Stomach (tissue), 9 donors: Measurements from ENCODE around the gene HOXB3. TPM values are rescaled to one million over a fixed set of nuclear protein-coding genes. Genes with fewer than 3 reads are reported as not detected.

Source experiments
- DNase-seq, 2 donors: peaks; one replicate each; pipeline versions ENCODE4 v3.0.0 to v3.0.0-alpha.2; 2013 to 2019
- H3K27ac ChIP-seq, 5 donors: fragments of 200-600 bp in 4 of 5; sonication (generic) in 4 of 5; one replicate each; pipeline ENCODE4 v1.5.1; 2013 to 2019; ENCODE audit warnings: mild to moderate bottlenecking in 1 of 5, moderate library complexity in 1 of 5
- H3K27me3 ChIP-seq, 3 donors: fragments of 200-600 bp; sonication (generic); one replicate each; pipeline ENCODE4 v1.5.1; 2017 to 2019; ENCODE audit warnings: mixed run types in 1 of 3
- H3K36me3 ChIP-seq, 4 donors: fragments of 200-600 bp; sonication (generic); 1 replicate in 3 of 4; 2 replicates in 1 of 4; pipeline ENCODE4 v1.5.1; 2016 to 2019
- H3K4me1 ChIP-seq, 4 donors: fragments of 200-600 bp; sonication (generic); one replicate each; pipeline ENCODE4 v1.5.1; 2016 to 2019
- H3K4me3 ChIP-seq, 4 donors: fragments of 200-600 bp; sonication (generic) in 3 of 4; one replicate each; pipeline ENCODE4 v1.5.1; 2016 to 2019; ENCODE audit warnings: mild to moderate bottlenecking in 1 of 4
- H3K9me3 ChIP-seq, 4 donors: fragments of 200-600 bp; sonication (generic); one replicate each; pipeline ENCODE4 v1.5.1; 2016 to 2019
- CTCF ChIP-seq, 7 experiments: fragments of 450-650 bp in 4 of 7; fragments of 200-600 bp in 3 of 7; sonication (generic) in 3 of 7; IDR thresholded peaks; one replicate each; pipeline ENCODE4 v1.5.1; 2016 to 2019; ENCODE audit warnings: antibody characterized with exemption in 7 of 7, control low read depth in 2 of 7, mild to moderate bottlenecking in 1 of 7
- EP300 ChIP-seq: sonication (generic); formaldehyde crosslinking; IDR thresholded peaks from one replicate; pipeline ENCODE4 v1.6.1; 2017; ENCODE audit warnings: antibody characterized with exemption
- POLR2A ChIP-seq, 4 donors: fragments of 450-650 bp; IDR thresholded peaks; one replicate each; pipeline ENCODE4 v1.6.1; 2016; ENCODE audit warnings: antibody characterized with exemption in 4 of 4, control low read depth in 2 of 4, mild to moderate bottlenecking in 1 of 4, moderate library complexity in 1 of 4
- POLR2AphosphoS5 ChIP-seq, 3 donors: sonication (generic); formaldehyde crosslinking; IDR thresholded peaks; one replicate each; pipeline ENCODE4 v1.6.1; 2016; ENCODE audit warnings: antibody characterized with exemption in 3 of 3
- WGBS, 5 donors: extraction: QIAGEN DNeasy Blood & Tissue Kit in 3 of 5; methylation state at CpG; one replicate each; pipeline versions ENCODE4 v1.1.5 to v1.1.7; 2013 to 2018; 5-methylcytosine and 5-hydroxymethylcytosine counted together
- intact Hi-C: fragments of 100-400 bp; cut with DNase I; formaldehyde crosslinking; loops from one replicate; pipeline ENCODE4 v1.15.1; 2023; ENCODE audit warnings: low total_unique reads
- polyA plus RNA-seq, 3 donors: library from polyadenylated mRNA; stranded (reverse); fragments of 200-250 nt; gene quantifications; one replicate each; pipeline ENCODE4 v1.2.3, GENCODE V29; 2013
- small RNA-seq, 4 donors: library from RNA; depleted of rRNA; stranded (forward); fragments of <200 nt; gene quantifications; one replicate each; pipeline ENCODE3, GENCODE V24; 2016
- total RNA-seq, 5 donors: library from RNA; depleted of rRNA; stranded (reverse); fragments of >200 nt; gene quantifications; one replicate each; pipeline versions ENCODE4 v1.1.0 to v1.2.3, GENCODE V29; 2014 to 2016
- donor health status: healthy with polysubstance abuse.
- donor health status: Bipolar disorder and iron deficiency.
- donor health status: healthy.

HOXB3 gene
- total and polyA plus RNA-seq, 8 donors = 2.8 to 77.6 (median 10.3) TPM

- TF ChIP-seq EP300 (no peak), CTCF (IDR thresholded peaks at IDR 0.05) (no peak), POLR2AphosphoS5 (IDR thresholded peaks at IDR 0.05) (no peak), POLR2A (IDR thresholded peaks at IDR 0.05) (no peak)
- H3K36me3 ChIP-seq = no peaks in the 10 kb centered on the region
- H3K27ac ChIP-seq = no peak overlapping the region
- H3K4me3 ChIP-seq = no peak overlapping the region
- intact Hi-C loops = no loop called here
- no peaks in the 10 kb centered on the region for H3K9me3 ChIP-seq
- WGBS, 5 donors = 85 to 98% (median 93%) methylated on average over 3 of the region's 3 CpGs
- H3K27me3 ChIP-seq = peaks cover 0 to 37% (median 0%) of the 10 kb centered on the region in 3 donors
- DNase-seq = no peak
- H3K4me1 ChIP-seq = peaks cover 0 to 24% (median 7%) of the 10 kb centered on the region in 4 donors
Measured at GRCh38 chr17:48499248-48499647, 90.8 kb downstream of the HOXB3 start.

Small RNA genes within 50 kb of the gene (small RNA-seq; reads per million reads assigned to genes)
- gene MIR196A1 = 0 reads per million in 4 donors

Other genes starting within 250 kb of the HOXB3 start
- 1 to 10 TPM in 3 of 5 donors, not detected in 2; 2.4 to 4.1 (median 3.2) TPM for gene SKAP1, start 160.0 kb downstream of the HOXB3 start, total RNA-seq
- gene SKAP1, start 160.0 kb downstream of the HOXB3 start, polyA plus RNA-seq = 1 to 10 TPM; 2.7 to 4.4 (median 3.2) TPM
- gene HOXB1, start 59.2 kb downstream of the HOXB3 start, total RNA-seq = not detected
- under 1 TPM in 1 of 3 donors, not detected in 2; 0.28 TPM for gene HOXB1, start 59.2 kb downstream of the HOXB3 start, polyA plus RNA-seq
- gene HOXB2, start 45.1 kb downstream of the HOXB3 start, total RNA-seq = 10 to 100 TPM in 3 of 5 donors, 1 to 10 TPM in 2; 6.7 to 83.0 (median 10.5) TPM
- 10 to 100 TPM; 11.3 to 22.2 (median 13.4) TPM for gene HOXB2, start 45.1 kb downstream of the HOXB3 start, polyA plus RNA-seq
- gene HOXB4, start 11.9 kb downstream of the HOXB3 start, total RNA-seq = 1 to 10 TPM in 1 of 5 donors, under 1 TPM in 2, not detected in 2; 0.45 to 5.1 (median 0.58) TPM
- gene HOXB4, start 11.9 kb downstream of the HOXB3 start, polyA plus RNA-seq = 1 to 10 TPM; 1.7 to 4.6 (median 2.6) TPM
- 10 to 100 TPM in 2 of 5 donors, under 1 TPM in 2, not detected in 1; 0.43 to 50.4 (median 6.2) TPM for gene HOXB5, start 3.5 kb upstream of the HOXB3 start, total RNA-seq
- 1 to 10 TPM; 2.2 to 2.7 (median 2.4) TPM for gene HOXB5, start 3.5 kb upstream of the HOXB3 start, polyA plus RNA-seq
- gene HOXB6, start 14.7 kb upstream of the HOXB3 start, total RNA-seq = 100 to 1,000 TPM in 1 of 5 donors, 10 to 100 TPM in 3, 1 to 10 TPM in 1; 4.2 to 150 (median 11.9) TPM
- 10 to 100 TPM in 1 of 3 donors, 1 to 10 TPM in 2; 5.7 to 10.2 (median 7.8) TPM for gene HOXB6, start 14.7 kb upstream of the HOXB3 start, polyA plus RNA-seq
- gene HOXB7, start 20.8 kb upstream of the HOXB3 start, total RNA-seq = 10 to 100 TPM in 1 of 5 donors, 1 to 10 TPM in 4; 1.8 to 16.5 (median 2.3) TPM
- gene HOXB7, start 20.8 kb upstream of the HOXB3 start, polyA plus RNA-seq = 1 to 10 TPM; 1.0 to 8.2 (median 2.8) TPM
- 10 to 100 TPM in 1 of 5 donors, 1 to 10 TPM in 4; 1.2 to 13.0 (median 1.5) TPM for gene HOXB8, start 25.1 kb upstream of the HOXB3 start, total RNA-seq
- gene HOXB8, start 25.1 kb upstream of the HOXB3 start, polyA plus RNA-seq = under 1 TPM in 2 of 3 donors, not detected in 1; 0.46 to 0.56 TPM
- gene HOXB9, start 36.1 kb upstream of the HOXB3 start, total RNA-seq = 10 to 100 TPM in 1 of 5 donors, not detected in 4; 11.3 TPM
- gene HOXB9, start 36.1 kb upstream of the HOXB3 start, polyA plus RNA-seq = not detected
- not detected for gene PRAC1, start 132.3 kb upstream of the HOXB3 start, total RNA-seq
- not detected for gene PRAC1, start 132.3 kb upstream of the HOXB3 start, polyA plus RNA-seq
- gene PRAC2, start 132.9 kb upstream of the HOXB3 start, total RNA-seq = not detected
- not detected for gene PRAC2, start 132.9 kb upstream of the HOXB3 start, polyA plus RNA-seq
- gene HOXB13, start 138.5 kb upstream of the HOXB3 start, total RNA-seq = under 1 TPM in 1 of 5 donors, not detected in 4; 0.29 TPM
- gene HOXB13, start 138.5 kb upstream of the HOXB3 start, polyA plus RNA-seq = under 1 TPM in 1 of 3 donors, not detected in 2; 0.15 TPM
- 10 to 100 TPM in 1 of 5 donors, 1 to 10 TPM in 2, not detected in 2; 1.5 to 11.0 (median 1.8) TPM for gene TTLL6, start 227.0 kb upstream of the HOXB3 start, total RNA-seq
- under 1 TPM in 1 of 3 donors, not detected in 2; 0.48 TPM for gene TTLL6, start 227.0 kb upstream of the HOXB3 start, polyA plus RNA-seq
- 100 to 1,000 TPM in 1 of 5 donors, 10 to 100 TPM in 4; 55.4 to 109 (median 72.2) TPM for gene CALCOCO2, start 240.8 kb upstream of the HOXB3 start, total RNA-seq
- gene CALCOCO2, start 240.8 kb upstream of the HOXB3 start, polyA plus RNA-seq = 10 to 100 TPM; 43.0 to 67.8 (median 58.8) TPM